Stimulated activated CD8-positive, alpha-beta memory T cell treated with anti-CD3 and anti-CD28 coated beads, Interleukin-12 subunit alpha, Interleukin-12 subunit beta, amount 100 ng/mL, for 24 hours (primary cell): ENCODE measurements around the gene ZNF805.
"Not testable (repeated sequence)": the region's sequence is repeated elsewhere in the genome, so short reads cannot be mapped to it uniquely, and the experiment has no call there.

Experiments
- DNase-seq: peaks from one replicate; pipeline ENCODE4 v3.0.0-alpha.2; 2020; ENCODE audit errors: extremely low read depth

Gene ZNF805

GRCh38 chr19:57240311-57241090 is at the start of gene ZNF805:
ZNF805 (plus strand) TSS chr19:57240632; CDS start chr19:57240892, 260 bp downstream.
- peak; percentile 89 for DNase-seq

GRCh38 chr19:57191141-57192076 is 49.0 kb upstream of the ZNF805 start, which contains the start of gene ZNF264:
ZNF264 (plus strand) TSS chr19:57191500; CDS start chr19:57191914, 414 bp downstream.
- DNase-seq, result peak; percentile 76

- DNase-seq, result no peak
Observed at GRCh38 chr19:57192077-57192420, 48.4 kb upstream of the ZNF805 start.

- DNase-seq, result no peak
Observed at GRCh38 chr19:57192993-57193392, 47.4 kb upstream of the ZNF805 start.

- DNase-seq, result not testable (repeated sequence)
Observed at GRCh38 chr19:57197874-57198273, 42.6 kb upstream of the ZNF805 start.

GRCh38 chr19:57202160-57202559 is 38.3 kb upstream of the ZNF805 start:
- no peak for DNase-seq

- no peak for DNase-seq
Observed at GRCh38 chr19:57210381-57210780, 30.1 kb upstream of the ZNF805 start.

GRCh38 chr19:57212109-57212508 is 28.3 kb upstream of the ZNF805 start:
- no peak for DNase-seq

- no peak for DNase-seq
Observed at GRCh38 chr19:57227502-57227901, 12.9 kb upstream of the ZNF805 start.

- no peak for DNase-seq
Observed at GRCh38 chr19:57231686-57232085, 8.7 kb upstream of the ZNF805 start.

- no peak for DNase-seq
Observed at GRCh38 chr19:57233207-57233606, 7.2 kb upstream of the ZNF805 start.

- no peak for DNase-seq
Observed at GRCh38 chr19:57239982-57240310, 486 bp upstream of the ZNF805 start.

GRCh38 chr19:57241176-57241575 is 744 bp downstream of the ZNF805 start:
- no peak for DNase-seq

- no peak for DNase-seq
Observed at GRCh38 chr19:57242821-57243220, 2.4 kb downstream of the ZNF805 start.

- DNase-seq, result no peak
Observed at GRCh38 chr19:57244513-57244912, 4.1 kb downstream of the ZNF805 start.

- DNase-seq, result no peak
Observed at GRCh38 chr19:57245066-57245465, 4.6 kb downstream of the ZNF805 start.

- no peak for DNase-seq
Observed at GRCh38 chr19:57245959-57246358, 5.5 kb downstream of the ZNF805 start.

- DNase-seq, result no peak
Observed at GRCh38 chr19:57248646-57249045, 8.2 kb downstream of the ZNF805 start.

GRCh38 chr19:57249329-57249728 is 8.9 kb downstream of the ZNF805 start:
- DNase-seq, result no peak

- not testable (repeated sequence) for DNase-seq
Observed at GRCh38 chr19:57253767-57254166, 13.3 kb downstream of the ZNF805 start.

- no peak for DNase-seq
Observed at GRCh38 chr19:57262044-57262443, 21.6 kb downstream of the ZNF805 start.

GRCh38 chr19:57263244-57263741 is 22.9 kb downstream of the ZNF805 start:
- DNase-seq, result no peak

GRCh38 chr19:57267291-57267690 is 26.9 kb downstream of the ZNF805 start:
- DNase-seq, result no peak
